ENCODE results near the gene CDH11.

GRCh38 chr16:65154321-65154720 lies 32.5 kb upstream of the CDH11 start:
- TF ChIP-seq, protein P1, sequence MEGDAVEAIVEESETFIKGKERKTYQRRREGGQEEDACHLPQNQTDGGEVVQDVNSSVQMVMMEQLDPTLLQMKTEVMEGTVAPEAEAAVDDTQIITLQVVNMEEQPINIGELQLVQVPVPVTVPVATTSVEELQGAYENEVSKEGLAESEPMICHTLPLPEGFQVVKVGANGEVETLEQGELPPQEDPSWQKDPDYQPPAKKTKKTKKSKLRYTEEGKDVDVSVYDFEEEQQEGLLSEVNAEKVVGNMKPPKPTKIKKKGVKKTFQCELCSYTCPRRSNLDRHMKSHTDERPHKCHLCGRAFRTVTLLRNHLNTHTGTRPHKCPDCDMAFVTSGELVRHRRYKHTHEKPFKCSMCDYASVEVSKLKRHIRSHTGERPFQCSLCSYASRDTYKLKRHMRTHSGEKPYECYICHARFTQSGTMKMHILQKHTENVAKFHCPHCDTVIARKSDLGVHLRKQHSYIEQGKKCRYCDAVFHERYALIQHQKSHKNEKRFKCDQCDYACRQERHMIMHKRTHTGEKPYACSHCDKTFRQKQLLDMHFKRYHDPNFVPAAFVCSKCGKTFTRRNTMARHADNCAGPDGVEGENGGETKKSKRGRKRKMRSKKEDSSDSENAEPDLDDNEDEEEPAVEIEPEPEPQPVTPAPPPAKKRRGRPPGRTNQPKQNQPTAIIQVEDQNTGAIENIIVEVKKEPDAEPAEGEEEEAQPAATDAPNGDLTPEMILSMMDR (IDR thresholded peaks at IDR 0.05): no peak
- no peak for TF ChIP-seq POLR2A (IDR thresholded peaks at IDR 0.05)

Measured in thyroid gland (tissue), 4 donors.